HCT116 (cell line): ENCODE results near the gene SLC31A1. TPM values are rescaled to one million over a fixed set of nuclear protein-coding genes. Genes with fewer than 3 reads are reported as not detected.
A peak's percentile ranks its signal among the peaks of the same experiment; 100 is the strongest.

Experiments used
- ATAC-seq: fragments of 200-7000 bp; cut with Tn5 transposase; 2 replicates; pipeline ENCODE4 v1.9.1; 2020; ENCODE audit warnings: mild to moderate bottlenecking, moderate library complexity
- BruUV-seq: library from RNA; stranded (reverse); fragments of 400-500 nt; replicated peaks from 2 replicates; lab custom pipeline; 2021; lab: Mats Ljungman, UMichigan
- CTCF ChIA-PET: fragments of 300-600 bp; sonication (Branson Sonifier 250); formaldehyde crosslinking; loops from one replicate; lab custom pipeline; 2021; ENCODE audit warnings: antibody characterized with exemption; lab: Charles Lee
- POLR2A ChIA-PET: fragments of 300-600, 350-600 bp; sonication (Branson Sonifier 250); formaldehyde crosslinking; loops from one replicate; lab custom pipeline; 2021; ENCODE audit warnings: antibody characterized with exemption; lab: Charles Lee
- RAD21 ChIA-PET, 2 experiments: fragments of 300-600 bp; sonication (Branson Sonifier 250); formaldehyde crosslinking; loops; one replicate each; lab custom pipeline; 2023; ENCODE audit warnings: low total read pairs in 2 of 2; ENCODE audit not compliant: uncharacterized antibody in 2 of 2, unreplicated experiment in 2 of 2, low non-redundant PET in 1 of 2; lab: Charles Lee
- DNase-seq: peaks from one replicate; pipeline ENCODE4 v3.0.0-alpha.2; 2010; ENCODE audit warnings: low read depth, low spot score
- H2AFZ ChIP-seq: fragments of 200-600 bp; shearing (Covaris generic), sonication (generic); 2 replicates; pipeline ENCODE4 v1.6.1; 2017; ENCODE audit warnings: low read depth, mixed run types, mixed read lengths, antibody characterized with exemption, low read length; ENCODE audit not compliant: poor library complexity, severe bottlenecking
- H3K27ac ChIP-seq: 2 replicates; pipeline ENCODE4 v1.5.1; 2012; ENCODE audit warnings: low read depth, low read length
- H3K27me3 ChIP-seq: fragments of 200-600 bp; sonication (generic); 2 replicates; pipeline ENCODE4 v1.6.1; 2016; ENCODE audit warnings: mixed run types, low read length, mixed read lengths; ENCODE audit not compliant: insufficient read depth
- H3K36me3 ChIP-seq, 2 experiments: fragments of 200-500 bp in 1 of 2; fragments of 200-600 bp in 1 of 2; sonication (Bioruptor generic) in 1 of 2; sonication (generic) in 1 of 2; 2 replicates each; pipeline versions ENCODE4 v1.5.1 to v1.6.1; 2014 to 2016; ENCODE audit warnings: low read length in 2 of 2, inconsistent platforms in 1 of 2, mixed read lengths in 1 of 2, mixed run types in 1 of 2; ENCODE audit not compliant: insufficient read depth in 2 of 2, control insufficient read depth in 1 of 2
- H3K4me1 ChIP-seq, 2 experiments: fragments of 200-600 bp in 1 of 2; sonication (generic) in 1 of 2; 2 replicates each; pipeline versions ENCODE4 v1.5.1 to v1.6.1; 2012 to 2017; ENCODE audit warnings: low read length in 2 of 2, inconsistent platforms in 1 of 2, mild to moderate bottlenecking in 1 of 2, mixed read lengths in 1 of 2, mixed run types in 1 of 2, moderate library complexity in 1 of 2; ENCODE audit not compliant: insufficient read depth in 2 of 2, control insufficient read depth in 1 of 2
- H3K4me2 ChIP-seq: fragments of 200-600 bp; sonication (generic); 2 replicates; pipeline ENCODE4 v1.6.1; 2017; ENCODE audit warnings: mixed run types, low read length, mixed read lengths
- H3K4me3 ChIP-seq, 2 experiments: fragments of 200-600 bp in 1 of 2; sonication (generic) in 1 of 2; replicated peaks in 1 of 2; 2 replicates each; pipeline ENCODE4 v1.5.1; 2011 to 2016; ENCODE audit warnings: low read length in 2 of 2, control low read depth in 1 of 2, low read depth in 1 of 2, mild to moderate bottlenecking in 1 of 2, mixed read lengths in 1 of 2, mixed run types in 1 of 2
- H3K79me2 ChIP-seq: fragments of 200-600 bp; sonication (generic); 2 replicates; pipeline ENCODE4 v1.6.1; 2017; ENCODE audit warnings: mild to moderate bottlenecking, mixed run types, low read length, moderate library complexity, mixed read lengths; ENCODE audit not compliant: insufficient read depth
- H3K9ac ChIP-seq: fragments of 200-600 bp; sonication (generic); 2 replicates; pipeline ENCODE4 v1.6.1; 2016; ENCODE audit warnings: low read length, mixed read lengths
- H3K9me2 ChIP-seq: fragments of 200-600 bp; sonication (generic), shearing (Covaris generic); 2 replicates; pipeline ENCODE4 v1.6.1; 2017; ENCODE audit warnings: mixed run types, mild to moderate bottlenecking, moderate library complexity; ENCODE audit not compliant: insufficient read depth
- H3K9me3 ChIP-seq, 2 experiments: fragments of 200-500 bp in 1 of 2; fragments of 200-600 bp in 1 of 2; sonication (Bioruptor generic) in 1 of 2; sonication (generic) in 1 of 2; 2 replicates each; pipeline ENCODE4 v1.6.1; 2014 to 2017; ENCODE audit warnings: low read length in 2 of 2, mixed read lengths in 2 of 2, inconsistent platforms in 1 of 2, low read depth in 1 of 2, mild to moderate bottlenecking in 1 of 2, mixed run types in 1 of 2, moderate library complexity in 1 of 2; ENCODE audit not compliant: control insufficient read depth in 1 of 2, insufficient read depth in 1 of 2
- H4K20me1 ChIP-seq: fragments of 200-600 bp; sonication (generic), shearing (Covaris generic); 2 replicates; pipeline ENCODE4 v1.6.1; 2017; ENCODE audit warnings: mixed run types, mild to moderate bottlenecking, moderate library complexity; ENCODE audit not compliant: insufficient read depth
- EGR1 ChIP-seq: IDR thresholded peaks from 2 replicates; pipeline ENCODE4 v1.6.1; 2012; ENCODE audit warnings: low read depth
- EZH2 ChIP-seq: fragments of 200-600 bp; sonication (generic); IDR thresholded peaks from 2 replicates; pipeline ENCODE4 v1.6.1; 2017; ENCODE audit warnings: antibody characterized with exemption, mixed run types
- EZH2phosphoT487 ChIP-seq: fragments of 200-600 bp; IDR thresholded peaks from 2 replicates; pipeline ENCODE4 v1.6.1; 2018; ENCODE audit warnings: antibody characterized with exemption, borderline replicate concordance
- JUND ChIP-seq: IDR thresholded peaks from 2 replicates; pipeline ENCODE4 v1.6.1; 2012
- POLR2A ChIP-seq: IDR thresholded peaks from 2 replicates; pipeline ENCODE4 v1.7.0; 2011; ENCODE audit warnings: borderline replicate concordance; ENCODE audit not compliant: insufficient read depth, insufficient read length; ENCODE audit errors: extremely low read depth
- RAD21 ChIP-seq: IDR thresholded peaks from 2 replicates; pipeline ENCODE4 v1.6.1; 2012; ENCODE audit warnings: low read depth, mild to moderate bottlenecking
- REST ChIP-seq: IDR thresholded peaks from 2 replicates; pipeline ENCODE4 v1.6.1; 2012; ENCODE audit warnings: low read depth
- SRF ChIP-seq: IDR thresholded peaks from 2 replicates; pipeline ENCODE4 v1.6.1; 2012; ENCODE audit warnings: low read depth
- ZBTB33 ChIP-seq: IDR thresholded peaks from 2 replicates; pipeline ENCODE4 v1.6.1; 2011; ENCODE audit warnings: mild to moderate bottlenecking, low read length, moderate library complexity; ENCODE audit not compliant: insufficient replicate concordance; ENCODE audit errors: extremely low read depth
- ZNF274 ChIP-seq: fragments of 200-500 bp; sonication (Bioruptor generic); IDR thresholded peaks from 2 replicates; pipeline ENCODE4 v1.6.1; 2014; ENCODE audit warnings: mild to moderate bottlenecking, low read depth, low read length, inconsistent platforms
- intact Hi-C: fragments of 100-400 bp; cut with micrococcal nuclease; formaldehyde crosslinking; loops from 2 replicates; pipeline ENCODE4 v1.10.0; 2022
- total RNA-seq: library from RNA; stranded (reverse); gene quantifications from one replicate; pipeline ENCODE4 v1.2.1, GENCODE V29; 2021; ENCODE audit not compliant: unreplicated experiment

SLC31A1 gene
- total RNA-seq, 1 experiment from 2014 or later, result 24.4 TPM

DNA sequence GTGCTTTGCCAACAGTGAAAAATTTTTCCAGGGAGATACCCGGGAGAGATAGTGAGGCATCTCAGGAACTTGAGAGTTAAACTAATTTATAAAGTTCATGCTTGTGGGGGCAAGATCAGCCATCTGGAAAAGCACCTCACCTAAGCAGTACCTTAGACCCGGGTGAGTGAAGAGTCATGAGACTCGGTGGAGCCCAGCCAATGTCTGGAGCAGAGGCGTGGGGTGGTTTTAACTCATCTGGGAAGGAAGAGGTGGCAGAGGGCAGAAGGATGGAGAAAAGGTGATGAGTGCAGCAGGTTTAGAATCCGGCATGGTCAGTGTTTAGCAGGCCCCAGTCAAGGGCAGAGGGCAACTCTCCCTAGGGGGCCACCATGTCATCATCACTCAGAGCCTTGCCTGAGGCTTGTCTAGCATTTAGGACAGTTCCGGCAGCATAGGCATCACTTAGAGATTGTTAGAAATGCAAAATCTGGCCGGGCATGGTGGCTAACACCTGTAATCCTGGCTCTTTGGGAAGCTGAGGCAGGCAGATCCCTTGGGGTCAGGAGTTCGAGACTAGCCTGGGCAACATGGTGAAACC lies 86.1 kb downstream of the SLC31A1 start:
- ATAC-seq, result no peak
- no peak overlapping the region for H2AFZ ChIP-seq
- TF ChIP-seq JUND, result no peak

GRCh38 chr9:113309204-113309813 lies 88.0 kb downstream of the SLC31A1 start:
- POLR2A ChIA-PET, result no interaction called here
- ATAC-seq, result peak; percentile 76
- TF ChIP-seq SRF, result 0 out of 2 replicates have a peak, but pooled peaks have one; percentile 18
- no peak for TF ChIP-seq POLR2A
- TF ChIP-seq EGR1, result no peak
- no peak for TF ChIP-seq JUND
- TF ChIP-seq RAD21, result peak; percentile 93
- no peak for TF ChIP-seq ZNF274
- TF ChIP-seq ZBTB33, result no peak
- no peak for TF ChIP-seq EZH2phosphoT487
- TF ChIP-seq EZH2, result no peak
- TF ChIP-seq REST, result no peak

More for the DNA sequence above, 86.1 kb downstream of the SLC31A1 start:
- H3K4me2 ChIP-seq, result no peak overlapping the region
- H3K9me2 ChIP-seq, result no peaks in the 10 kb centered on the region
- H3K27me3 ChIP-seq, result no peaks in the 10 kb centered on the region
- no peaks in the 10 kb centered on the region for H3K79me2 ChIP-seq
- no peak for DNase-seq
- RAD21 ChIA-PET, result no interaction called here
- no peaks in the 10 kb centered on the region for H3K4me1 ChIP-seq
- no peak overlapping the region for H3K4me3 ChIP-seq
- no peak overlapping the region for H3K27ac ChIP-seq
- H3K9ac ChIP-seq, result no peak overlapping the region
- BruUV-seq, result no TSS peak
- no peaks in the 10 kb centered on the region for H3K36me3 ChIP-seq
- intact Hi-C loops, result loop anchor here (10.0 kb wide), 1 partner anchor 347 kb away; no protein-coding TSS in a partner anchor
- POLR2A ChIA-PET, result no interaction called here
- H3K9me3 ChIP-seq, result no peaks in the 10 kb centered on the region
- H4K20me1 ChIP-seq, result no peaks in the 10 kb centered on the region
- CTCF ChIA-PET, result interaction anchor here (1.2 kb wide), 1 partner anchor 95 kb away, joined by 3 read pairs; no protein-coding TSS in a partner anchor

More at GRCh38 chr9:113309204-113309813, 88.0 kb downstream of the SLC31A1 start:
- Histone ChIP-seq H3K9me3 (no peaks in the 10 kb centered on the region), H2AFZ (no peak overlapping the region), H3K27ac (no peak overlapping the region), H3K36me3 (no peaks in the 10 kb centered on the region), H3K4me2 (no peak overlapping the region), H3K4me3 (no peak overlapping the region), H4K20me1 (no peaks in the 10 kb centered on the region), H3K9ac (no peak overlapping the region), H3K9me2 (no peaks in the 10 kb centered on the region), H3K79me2 (no peaks in the 10 kb centered on the region), H3K4me1 (no peaks in the 10 kb centered on the region), H3K27me3 (no peaks in the 10 kb centered on the region)
- RAD21 ChIA-PET, result no interaction called here
- peak; percentile 8 for DNase-seq
- no TSS peak for BruUV-seq
- intact Hi-C loops, result loop anchor here (1.0 to 10.0 kb wide), 2 partner anchors 98 to 345 kb away; no protein-coding TSS in a partner anchor
- CTCF ChIA-PET, result no interaction called here
